ENCODE results near the gene REG1A. TPM values are rescaled to one million over a fixed set of nuclear protein-coding genes. Genes with fewer than 3 reads are reported as not detected.

The REG1A gene
- total RNA-seq, 1 experiment from 2014 or later: not detected

DNA sequence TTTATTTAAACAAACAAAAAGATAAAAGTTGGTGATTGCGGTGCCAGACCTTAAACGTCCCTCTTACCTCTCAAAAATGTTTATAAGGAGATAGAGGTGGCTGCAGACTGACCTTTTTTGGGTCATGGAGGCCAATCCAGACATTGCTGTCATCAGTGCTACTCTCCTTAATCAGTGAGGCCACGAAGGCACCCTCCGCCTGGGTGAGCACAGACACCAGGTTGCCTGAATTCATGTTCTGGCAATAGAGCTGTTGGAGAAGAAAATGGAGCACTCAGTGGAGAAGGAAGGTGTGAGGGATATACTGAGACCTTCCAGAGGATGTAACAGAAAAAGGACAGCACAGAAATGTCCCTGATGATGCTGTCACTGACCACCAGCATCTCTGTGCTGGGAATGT is 34.0 kb upstream of the REG1A start:
- Histone ChIP-seq H3K4me1 (ENCODE audit: insufficient read depth, low read length, poor library complexity, severe bottlenecking) (no peaks in the 10 kb centered on the region), H3K36me3 (ENCODE audit: insufficient read depth, low read length, poor library complexity, severe bottlenecking) (no peaks in the 10 kb centered on the region), H3K27ac (ENCODE audit: low read depth, low read length, poor library complexity, severe bottlenecking) (no peak overlapping the region), H3K27me3 (replicated peaks; ENCODE audit: insufficient read depth, low read depth, low read length, poor library complexity) (peaks cover 8% of the 10 kb centered on the region), H3K9me3 (ENCODE audit: low read depth, low read length, poor library complexity, severe bottlenecking) (no peaks in the 10 kb centered on the region), H3K4me3 (ENCODE audit: low read depth, low read length, poor library complexity, severe bottlenecking) (no peak overlapping the region)
- DNase-seq (ENCODE audit: low spot score): no peak
- TF ChIP-seq, protein P1, sequence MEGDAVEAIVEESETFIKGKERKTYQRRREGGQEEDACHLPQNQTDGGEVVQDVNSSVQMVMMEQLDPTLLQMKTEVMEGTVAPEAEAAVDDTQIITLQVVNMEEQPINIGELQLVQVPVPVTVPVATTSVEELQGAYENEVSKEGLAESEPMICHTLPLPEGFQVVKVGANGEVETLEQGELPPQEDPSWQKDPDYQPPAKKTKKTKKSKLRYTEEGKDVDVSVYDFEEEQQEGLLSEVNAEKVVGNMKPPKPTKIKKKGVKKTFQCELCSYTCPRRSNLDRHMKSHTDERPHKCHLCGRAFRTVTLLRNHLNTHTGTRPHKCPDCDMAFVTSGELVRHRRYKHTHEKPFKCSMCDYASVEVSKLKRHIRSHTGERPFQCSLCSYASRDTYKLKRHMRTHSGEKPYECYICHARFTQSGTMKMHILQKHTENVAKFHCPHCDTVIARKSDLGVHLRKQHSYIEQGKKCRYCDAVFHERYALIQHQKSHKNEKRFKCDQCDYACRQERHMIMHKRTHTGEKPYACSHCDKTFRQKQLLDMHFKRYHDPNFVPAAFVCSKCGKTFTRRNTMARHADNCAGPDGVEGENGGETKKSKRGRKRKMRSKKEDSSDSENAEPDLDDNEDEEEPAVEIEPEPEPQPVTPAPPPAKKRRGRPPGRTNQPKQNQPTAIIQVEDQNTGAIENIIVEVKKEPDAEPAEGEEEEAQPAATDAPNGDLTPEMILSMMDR (conservative IDR thresholded peaks at IDR 0.05; ENCODE audit: low read depth, low read length): no peak
- TF ChIP-seq EZH2 (IDR thresholded peaks at IDR 0.05; ENCODE audit: borderline replicate concordance, low read depth, low read length, poor library complexity, severe bottlenecking): no peak
- ChIA-PET POLR2A (ENCODE audit: low non-redundant PET) (no interaction called here), CTCF (no interaction called here)
- intact Hi-C loops (cut with micrococcal nuclease; ENCODE audit: unreplicated experiment): no loop called here
- no TSS peak for BruUV-seq (replicated peaks)

DNA sequence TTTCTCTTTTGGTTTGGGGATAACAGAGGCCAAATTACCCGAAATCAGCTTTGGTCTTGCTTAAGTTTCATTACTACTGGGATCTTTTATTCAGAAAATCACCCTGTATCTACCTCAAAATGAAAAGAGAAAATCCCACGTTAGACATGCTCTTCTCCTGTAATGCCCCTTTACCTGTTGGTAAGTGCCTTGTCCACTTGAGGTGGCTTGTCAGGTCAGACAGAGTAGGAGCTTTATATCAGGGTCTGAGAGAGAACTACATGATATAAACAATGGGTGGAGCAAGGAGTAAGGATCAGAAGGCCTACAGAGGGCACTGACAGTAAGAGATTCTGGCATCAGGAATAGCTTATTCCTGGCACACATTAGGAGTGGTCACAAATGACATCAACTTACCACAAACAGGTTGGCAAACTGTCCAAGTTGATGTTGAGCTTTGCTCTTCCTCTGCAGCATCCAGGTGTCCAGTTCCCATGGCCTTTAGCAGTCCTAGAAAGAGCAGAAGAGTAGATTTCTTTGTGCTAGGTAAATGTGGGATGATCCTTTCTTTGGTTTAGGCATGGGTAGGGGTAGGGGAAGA is 32.4 kb upstream of the REG1A start, which contains the start of gene REG1B:
REG1B (minus strand) TSS at position 209 of the 580 bp plus-strand sequence. CDS start 381 bp downstream, outside the sequence.
- no peak for DNase-seq (ENCODE audit: low spot score)
- TF ChIP-seq, protein P1 (conservative IDR thresholded peaks at IDR 0.05; ENCODE audit: low read depth, low read length): no peak
- no peak for TF ChIP-seq EZH2 (IDR thresholded peaks at IDR 0.05; ENCODE audit: borderline replicate concordance, low read depth, low read length, poor library complexity, severe bottlenecking)
- H3K27ac ChIP-seq (ENCODE audit: low read depth, low read length, poor library complexity, severe bottlenecking): no peak within 1 kb of the TSS
- H3K27me3 ChIP-seq (replicated peaks; ENCODE audit: insufficient read depth, low read depth, low read length, poor library complexity): peaks cover 8% of the 10 kb centered on the region
- ChIA-PET CTCF (no interaction called here), POLR2A (ENCODE audit: low non-redundant PET) (no interaction called here)
- H3K4me1 ChIP-seq (ENCODE audit: insufficient read depth, low read length, poor library complexity, severe bottlenecking): no peaks in the 10 kb centered on the region
- no peak within 1 kb of the TSS for H3K4me3 ChIP-seq (ENCODE audit: low read depth, low read length, poor library complexity, severe bottlenecking)
- intact Hi-C loops (cut with micrococcal nuclease; ENCODE audit: unreplicated experiment): no loop called here
- no peaks in the 10 kb centered on the region for H3K36me3 ChIP-seq (ENCODE audit: insufficient read depth, low read length, poor library complexity, severe bottlenecking)
- no TSS peak for BruUV-seq (replicated peaks)
- no peaks in the 10 kb centered on the region for H3K9me3 ChIP-seq (ENCODE audit: low read depth, low read length, poor library complexity, severe bottlenecking)

DNA sequence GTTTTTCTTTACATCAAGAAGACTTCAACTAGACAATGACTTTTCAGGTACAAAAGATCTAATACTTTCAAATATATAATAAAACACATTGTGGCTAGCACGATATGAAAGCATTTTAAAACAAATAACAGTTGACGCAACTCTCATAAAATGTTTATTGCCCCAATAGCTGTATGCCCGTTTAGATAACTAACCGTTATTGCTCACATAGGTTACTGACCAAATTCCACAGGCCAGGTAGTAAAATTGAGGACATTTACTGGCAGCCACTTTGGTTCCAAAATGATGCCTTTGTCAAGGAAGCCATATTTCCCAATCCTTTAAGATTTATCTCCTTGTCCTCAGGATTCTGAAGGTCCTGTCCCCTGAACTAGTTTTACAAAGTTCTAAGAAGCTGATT is 29.6 kb upstream of the REG1A start:
- DNase-seq (ENCODE audit: low spot score): no peak

More for the DNA sequence above, 29.6 kb upstream of the REG1A start:
- Histone ChIP-seq H3K27me3 (replicated peaks; ENCODE audit: insufficient read depth, low read depth, low read length, poor library complexity) (peaks cover 2% of the 10 kb centered on the region), H3K4me1 (ENCODE audit: insufficient read depth, low read length, poor library complexity, severe bottlenecking) (no peaks in the 10 kb centered on the region), H3K9me3 (ENCODE audit: low read depth, low read length, poor library complexity, severe bottlenecking) (no peaks in the 10 kb centered on the region), H3K4me3 (ENCODE audit: low read depth, low read length, poor library complexity, severe bottlenecking) (no peak overlapping the region), H3K36me3 (ENCODE audit: insufficient read depth, low read length, poor library complexity, severe bottlenecking) (no peaks in the 10 kb centered on the region), H3K27ac (ENCODE audit: low read depth, low read length, poor library complexity, severe bottlenecking) (no peak overlapping the region)
- no TSS peak for BruUV-seq (replicated peaks)
- TF ChIP-seq EZH2 (IDR thresholded peaks at IDR 0.05; ENCODE audit: borderline replicate concordance, low read depth, low read length, poor library complexity, severe bottlenecking): no peak
- TF ChIP-seq, protein P1 (conservative IDR thresholded peaks at IDR 0.05; ENCODE audit: low read depth, low read length): no peak
- ChIA-PET CTCF (no interaction called here), POLR2A (ENCODE audit: low non-redundant PET) (no interaction called here)
- intact Hi-C loops (cut with micrococcal nuclease; ENCODE audit: unreplicated experiment): no loop called here

Data from A673 (cell line).